Neuronal stem cell (in vitro differentiated cells): Measurements from ENCODE around the gene CENPV.
"Not testable (repeated sequence)": the region's sequence is repeated elsewhere in the genome, so short reads cannot be mapped to it uniquely, and the experiment has no call there.

Experiments
- DNase-seq: peaks from one replicate; pipeline ENCODE4 v3.0.0-alpha.2; 2013; ENCODE audit warnings: low spot score
- H2AFZ ChIP-seq: one replicate; pipeline ENCODE4 v1.6.1; 2013; ENCODE audit warnings: mild to moderate bottlenecking, low read length, inconsistent platforms
- H2AK5ac ChIP-seq: 2 replicates; pipeline ENCODE4 v1.6.1; 2013; ENCODE audit warnings: low read depth, mild to moderate bottlenecking, inconsistent platforms, low read length, moderate library complexity, mixed read lengths
- H2BK120ac ChIP-seq: 2 replicates; pipeline ENCODE4 v1.6.1; 2013; ENCODE audit warnings: low read depth, mild to moderate bottlenecking, inconsistent platforms, low read length, moderate library complexity, mixed read lengths
- H2BK12ac ChIP-seq: one replicate; pipeline ENCODE4 v1.6.1; 2013; ENCODE audit warnings: low read length, inconsistent platforms
- H2BK15ac ChIP-seq: 2 replicates; pipeline ENCODE4 v1.6.1; 2013; ENCODE audit warnings: mild to moderate bottlenecking, low read length, inconsistent platforms, mixed read lengths
- H2BK5ac ChIP-seq: one replicate; pipeline ENCODE4 v1.6.1; 2013; ENCODE audit warnings: inconsistent platforms, mild to moderate bottlenecking, low read length, moderate library complexity
- H3K14ac ChIP-seq: one replicate; pipeline ENCODE4 v1.6.1; 2013; ENCODE audit warnings: low read length, inconsistent platforms
- H3K18ac ChIP-seq: 2 replicates; pipeline ENCODE4 v1.6.1; 2013; ENCODE audit warnings: low read length, inconsistent platforms
- H3K23ac ChIP-seq: 2 replicates; pipeline ENCODE4 v1.6.1; 2013; ENCODE audit warnings: low read depth, mild to moderate bottlenecking, mixed read lengths, low read length, inconsistent platforms; ENCODE audit not compliant: poor library complexity
- H3K27ac ChIP-seq: replicated peaks from 3 replicates; pipeline ENCODE4 v1.5.1; 2013; ENCODE audit warnings: low read length, inconsistent platforms
- H3K27me3 ChIP-seq, 3 experiments: 2 replicates each; pipeline ENCODE4 v1.6.1; 2013; ENCODE audit warnings: low read length in 3 of 3, mild to moderate bottlenecking in 2 of 3, inconsistent platforms in 1 of 3, low read depth in 1 of 3, mixed read lengths in 1 of 3, moderate library complexity in 1 of 3; ENCODE audit not compliant: control insufficient read depth in 3 of 3, insufficient read depth in 3 of 3
- H3K36me3 ChIP-seq, 2 donors: replicated peaks in 1 of 2; 2 replicates each; pipeline ENCODE4 v1.6.1; 2013; ENCODE audit warnings: low read length in 2 of 2; ENCODE audit not compliant: control insufficient read depth in 2 of 2, insufficient read depth in 2 of 2
- H3K4ac ChIP-seq: 2 replicates; pipeline ENCODE4 v1.6.1; 2013; ENCODE audit warnings: inconsistent platforms, mild to moderate bottlenecking, low read length, moderate library complexity
- H3K4me1 ChIP-seq, 2 donors: 1 replicate in 1 of 2; 2 replicates in 1 of 2; pipeline ENCODE4 v1.6.1; 2013; ENCODE audit warnings: low read length in 2 of 2, low read depth in 1 of 2; ENCODE audit not compliant: control insufficient read depth in 2 of 2, insufficient read depth in 1 of 2
- H3K4me2 ChIP-seq: one replicate; pipeline ENCODE4 v1.6.1; 2013; ENCODE audit warnings: mild to moderate bottlenecking, low read length, inconsistent platforms; ENCODE audit not compliant: insufficient read depth, poor library complexity, severe bottlenecking
- H3K4me3 ChIP-seq, 2 donors: 2 replicates each; pipeline ENCODE4 v1.5.1; 2013; ENCODE audit warnings: low read length in 2 of 2, mild to moderate bottlenecking in 2 of 2, inconsistent platforms in 1 of 2, moderate library complexity in 1 of 2
- H3K79me1 ChIP-seq: one replicate; pipeline ENCODE4 v1.6.1; 2013; ENCODE audit warnings: low read depth, mild to moderate bottlenecking, inconsistent platforms, low read length, moderate library complexity
- H3K9ac ChIP-seq: one replicate; pipeline ENCODE4 v1.6.1; 2013; ENCODE audit warnings: mild to moderate bottlenecking, low read depth, low read length, inconsistent platforms; ENCODE audit not compliant: poor library complexity
- H3K9me3 ChIP-seq, 2 donors: replicated peaks in 1 of 2; 2 replicates each; pipeline versions ENCODE3 to v1.6.1; 2013; ENCODE audit warnings: low read length in 2 of 2, mild to moderate bottlenecking in 2 of 2, inconsistent platforms in 1 of 2, low read depth in 1 of 2, mixed read lengths in 1 of 2, moderate library complexity in 1 of 2; ENCODE audit not compliant: control insufficient read depth in 2 of 2, insufficient read depth in 1 of 2
- H4K8ac ChIP-seq: one replicate; pipeline ENCODE4 v1.6.1; 2013; ENCODE audit warnings: low read depth, mild to moderate bottlenecking, inconsistent platforms, low read length, moderate library complexity
- H4K91ac ChIP-seq: one replicate; pipeline ENCODE4 v1.6.1; 2013; ENCODE audit warnings: low read length, low read depth, mild to moderate bottlenecking, inconsistent platforms; ENCODE audit not compliant: poor library complexity
- WGBS, 2 donors: extraction: QIAGEN DNeasy Blood & Tissue Kit; methylation state at CpG; one replicate each; pipeline ENCODE4 v1.1.7; 2013; ENCODE audit warnings: missing lambda C conversion rate in 2 of 2, mixed read lengths in 1 of 2; ENCODE audit not compliant: insufficient read length in 2 of 2, insufficient replicate concordance in 1 of 2; ENCODE audit errors: extremely low coverage in 2 of 2; 5-methylcytosine and 5-hydroxymethylcytosine counted together

Gene CENPV

DNA sequence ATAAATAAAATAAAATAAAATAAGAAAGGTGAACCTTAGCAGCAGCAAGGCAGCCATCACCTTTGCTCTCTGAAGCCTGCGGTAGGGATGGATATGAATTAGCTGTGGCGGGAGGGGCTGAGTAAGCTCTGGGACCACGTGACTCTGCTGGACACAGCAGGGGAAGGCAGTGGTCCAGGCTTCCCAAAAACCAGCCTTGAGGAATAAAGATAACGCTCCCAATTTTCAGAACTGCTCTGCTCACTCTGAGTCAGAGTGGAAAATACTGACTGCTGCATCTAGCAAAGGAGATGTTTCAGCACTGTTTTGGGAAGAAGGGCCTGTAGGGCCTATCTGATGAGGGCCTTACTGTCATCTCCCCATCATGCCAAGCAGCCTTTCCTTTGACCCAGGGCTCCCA is 42.6 kb upstream of the CENPV start:
- not testable (repeated sequence) for H2BK15ac ChIP-seq, H3K79me1 ChIP-seq, H3K23ac ChIP-seq, H3K18ac ChIP-seq, H3K36me3 ChIP-seq, H2AK5ac ChIP-seq, H3K4me2 ChIP-seq, H3K9me3 ChIP-seq, H3K9ac ChIP-seq, H3K14ac ChIP-seq, H3K4me3 ChIP-seq, H3K27ac ChIP-seq, H2BK120ac ChIP-seq, DNase-seq, H3K27me3 ChIP-seq, H4K91ac ChIP-seq, H3K4ac ChIP-seq, H2BK12ac ChIP-seq, H2BK5ac ChIP-seq, H3K4me1 ChIP-seq, H4K8ac ChIP-seq
- peak overlapping the region; percentile 45 for H2AFZ ChIP-seq
- WGBS, 2 donors, result no CpG with 5 or more reads among the region's 4 CpGs

DNA sequence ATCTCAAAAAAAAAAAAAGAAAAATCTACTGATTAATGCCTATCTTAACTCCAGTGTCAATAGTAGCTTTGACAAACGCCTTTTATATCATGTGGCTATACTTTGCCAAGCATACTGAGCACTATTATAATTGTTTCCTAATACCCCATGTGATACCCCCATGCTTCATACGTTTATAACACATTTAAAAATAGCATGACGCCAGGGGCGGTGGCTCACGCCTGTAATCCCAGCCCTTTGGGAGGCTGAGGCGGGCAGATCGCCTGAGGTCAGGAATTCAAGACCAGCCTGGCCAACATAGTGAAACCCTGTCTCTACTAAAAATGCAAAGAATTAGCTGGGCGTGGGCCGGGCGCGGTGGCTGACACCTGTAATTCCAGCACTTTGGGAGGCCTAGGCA is 39.2 kb upstream of the CENPV start:
- not testable (repeated sequence) for H3K79me1 ChIP-seq, H3K4me1 ChIP-seq, H3K4ac ChIP-seq, H3K4me2 ChIP-seq, H2BK120ac ChIP-seq, H3K23ac ChIP-seq, DNase-seq, H2AFZ ChIP-seq, H3K9ac ChIP-seq, H2BK12ac ChIP-seq, H3K18ac ChIP-seq, H3K9me3 ChIP-seq, H3K27me3 ChIP-seq, H2AK5ac ChIP-seq, H2BK5ac ChIP-seq, H3K36me3 ChIP-seq, H4K8ac ChIP-seq, H3K4me3 ChIP-seq, H4K91ac ChIP-seq, H3K14ac ChIP-seq, H3K27ac ChIP-seq, H2BK15ac ChIP-seq
- no CpG with 5 or more reads among the region's 11 CpGs for WGBS, 2 donors

DNA sequence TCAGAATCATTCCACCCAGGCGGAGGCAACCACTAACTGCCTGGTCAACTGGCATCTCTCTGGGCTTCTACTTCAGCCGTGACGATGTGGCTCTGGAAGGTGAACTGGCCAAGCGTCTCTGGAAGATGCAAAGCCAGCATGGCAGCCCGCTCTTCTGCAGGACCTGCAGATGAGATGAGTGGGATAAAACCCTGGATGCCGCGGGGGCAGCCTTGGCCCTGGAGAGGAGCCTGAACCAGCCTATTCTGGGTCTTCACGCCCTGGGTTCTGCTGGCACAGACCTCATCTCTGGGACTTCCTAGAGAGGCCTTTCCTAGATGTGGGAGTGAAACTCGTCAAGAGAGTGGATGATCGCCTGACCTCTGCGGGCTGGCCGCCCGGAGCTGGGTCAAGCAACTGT is 38.2 kb upstream of the CENPV start:
- Histone ChIP-seq H2BK120ac (no peak overlapping the region), H3K23ac (no peak overlapping the region), H2AK5ac (no peak overlapping the region), H3K9ac (no peak overlapping the region), H3K4ac (no peak overlapping the region), H3K36me3 (no peaks in the 10 kb centered on the region), H4K91ac (no peak overlapping the region), H3K14ac (no peak overlapping the region), H3K27me3 (no peaks in the 10 kb centered on the region), H3K79me1 (no peaks in the 10 kb centered on the region), H3K9me3 (no peaks in the 10 kb centered on the region), H3K18ac (no peak overlapping the region), H3K4me3 (no peak overlapping the region), H2BK15ac (no peak overlapping the region), H3K27ac (no peak overlapping the region), H2BK5ac (no peak overlapping the region), H4K8ac (no peak overlapping the region), H3K4me2 (no peak overlapping the region), H3K4me1 (no peaks in the 10 kb centered on the region), H2BK12ac (no peak overlapping the region), H2AFZ (no peak overlapping the region)
- no CpG with 5 or more reads among the region's 13 CpGs for WGBS, 2 donors
- no peak for DNase-seq

DNA sequence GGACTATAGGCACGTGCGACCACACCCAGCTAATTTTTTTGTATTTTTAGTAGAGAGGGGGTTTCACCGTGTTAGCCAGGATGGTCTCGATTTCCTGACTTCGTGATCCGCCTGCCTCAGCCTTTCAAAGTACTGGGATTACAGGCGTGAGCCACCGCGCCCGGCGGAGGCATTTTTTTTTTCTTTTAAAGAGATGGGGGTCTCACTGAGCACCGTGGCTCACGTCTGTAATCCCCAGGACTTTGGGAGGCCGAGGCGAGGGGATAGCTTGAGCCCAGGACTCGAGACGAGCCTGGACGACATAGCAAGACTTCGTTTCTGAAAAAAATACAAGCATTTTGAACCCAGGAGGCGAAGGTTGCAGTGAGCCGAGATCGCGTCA is 32.8 kb upstream of the CENPV start:
- not testable (repeated sequence) for H2BK120ac ChIP-seq, H3K27me3 ChIP-seq, H2BK5ac ChIP-seq, H4K91ac ChIP-seq, H2BK12ac ChIP-seq, H3K4me2 ChIP-seq, H3K4ac ChIP-seq, H4K8ac ChIP-seq, H3K4me1 ChIP-seq, H3K4me3 ChIP-seq, H3K18ac ChIP-seq, H2BK15ac ChIP-seq, H3K9ac ChIP-seq, H3K23ac ChIP-seq, H3K79me1 ChIP-seq, H3K14ac ChIP-seq, DNase-seq, H2AK5ac ChIP-seq
- no CpG with 5 or more reads among the region's 23 CpGs for WGBS, 2 donors
- Histone ChIP-seq H2AFZ (peak overlapping the region; percentile 95), H3K9me3 (peaks cover 0 to 19% of the 10 kb centered on the region in 2 donors), H3K36me3 (peaks cover 13 to 23% of the 10 kb centered on the region in 2 donors), H3K27ac (peak overlapping the region; percentile 90)
